ENCODE data around the gene MDP1.
A peak's percentile ranks its signal among the peaks of the same experiment; 100 is the strongest.

The MDP1 gene

GRCh38 chr14:24215495-24216344, at the start of gene MDP1:
Gene MDP1, minus strand, starts transcription at chr14:24216066. Its CDS starts 111 bp downstream, at chr14:24215955.
- peak within 1 kb of the TSS; percentile 76 for H3K4me3 ChIP-seq (ENCODE audit: low read depth, low read length)

GRCh38 chr14:24264298-24264697, 48.4 kb upstream of the MDP1 start:
- H3K4me3 ChIP-seq (ENCODE audit: low read depth, low read length): no peak overlapping the region

DNA sequence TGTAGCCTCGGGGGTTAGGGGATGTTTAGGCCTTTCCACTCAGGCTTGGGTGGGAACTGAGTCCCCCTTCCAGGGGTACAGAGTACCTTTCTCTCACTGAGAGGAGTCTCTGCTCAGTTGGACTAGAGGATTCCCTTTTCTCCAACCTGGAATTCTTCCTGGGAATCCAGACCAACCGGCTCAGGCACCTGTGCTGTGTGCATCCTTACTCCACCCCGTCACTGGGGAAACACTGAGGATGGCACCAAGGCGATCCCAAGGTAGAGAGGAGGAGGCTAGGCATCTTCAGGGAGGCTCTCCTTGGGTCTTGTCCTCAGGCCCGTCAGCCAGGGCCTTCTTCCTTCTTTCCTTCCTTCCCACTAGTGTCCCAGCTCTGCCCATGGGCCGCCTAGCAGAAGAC, 48.0 kb upstream of the MDP1 start:
- H3K4me3 ChIP-seq (ENCODE audit: low read depth, low read length): no peak overlapping the region

DNA sequence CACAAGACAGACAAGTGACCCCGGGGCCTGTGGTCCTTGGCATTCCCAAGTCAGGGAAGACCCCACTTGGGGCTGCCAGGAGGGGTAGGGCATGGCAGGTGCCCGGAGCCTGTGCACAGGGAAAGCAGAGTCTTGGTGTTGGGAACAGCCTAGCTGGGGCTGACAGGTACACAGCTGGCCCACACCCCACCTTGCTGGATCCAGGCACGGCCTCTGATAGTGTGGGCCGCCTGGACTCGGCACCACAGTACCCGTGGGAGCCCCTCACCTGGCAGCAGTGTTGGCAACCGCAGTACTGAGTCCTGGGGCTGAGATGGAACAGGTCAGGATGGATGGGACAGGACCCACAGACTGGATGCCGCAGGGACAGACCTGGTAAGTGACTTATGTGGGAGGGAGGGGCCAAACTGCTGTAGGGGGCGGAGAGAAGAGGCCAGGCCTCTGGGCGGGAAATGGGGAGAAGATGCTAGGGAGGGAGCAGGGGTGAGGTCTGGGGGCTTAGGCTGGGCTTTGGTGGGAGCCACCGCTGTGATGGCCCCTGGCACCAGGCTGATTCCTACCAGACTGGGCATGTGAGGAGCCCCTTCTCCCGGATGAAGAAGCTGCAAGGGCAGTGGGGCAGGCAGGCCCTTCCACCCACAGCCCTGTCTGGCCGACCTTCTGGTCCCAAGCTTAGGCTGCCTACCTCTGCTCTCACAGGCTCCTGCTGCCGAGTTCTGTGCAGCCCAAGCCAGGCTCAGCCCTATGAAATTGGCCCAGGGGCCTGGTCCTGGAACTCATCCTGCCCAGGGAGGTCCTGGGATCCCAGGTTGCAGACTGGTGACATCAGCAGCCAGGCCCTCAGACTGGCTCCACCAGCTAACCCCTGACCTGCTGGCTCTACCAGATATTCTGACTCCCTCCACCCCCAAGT, 47.2 kb upstream of the MDP1 start, which contains the start of gene TGM1:
Gene TGM1 (minus strand): TSS at position 357 of the 913 bp plus-strand sequence. CDS start 825 bp downstream, outside the sequence.
- no peak within 1 kb of the TSS for H3K4me3 ChIP-seq (ENCODE audit: low read depth, low read length)

- H3K4me3 ChIP-seq (ENCODE audit: low read depth, low read length): no peak overlapping the region
These were observed 46.1 kb upstream of the MDP1 start for GRCh38 chr14:24261969-24262327.

DNA sequence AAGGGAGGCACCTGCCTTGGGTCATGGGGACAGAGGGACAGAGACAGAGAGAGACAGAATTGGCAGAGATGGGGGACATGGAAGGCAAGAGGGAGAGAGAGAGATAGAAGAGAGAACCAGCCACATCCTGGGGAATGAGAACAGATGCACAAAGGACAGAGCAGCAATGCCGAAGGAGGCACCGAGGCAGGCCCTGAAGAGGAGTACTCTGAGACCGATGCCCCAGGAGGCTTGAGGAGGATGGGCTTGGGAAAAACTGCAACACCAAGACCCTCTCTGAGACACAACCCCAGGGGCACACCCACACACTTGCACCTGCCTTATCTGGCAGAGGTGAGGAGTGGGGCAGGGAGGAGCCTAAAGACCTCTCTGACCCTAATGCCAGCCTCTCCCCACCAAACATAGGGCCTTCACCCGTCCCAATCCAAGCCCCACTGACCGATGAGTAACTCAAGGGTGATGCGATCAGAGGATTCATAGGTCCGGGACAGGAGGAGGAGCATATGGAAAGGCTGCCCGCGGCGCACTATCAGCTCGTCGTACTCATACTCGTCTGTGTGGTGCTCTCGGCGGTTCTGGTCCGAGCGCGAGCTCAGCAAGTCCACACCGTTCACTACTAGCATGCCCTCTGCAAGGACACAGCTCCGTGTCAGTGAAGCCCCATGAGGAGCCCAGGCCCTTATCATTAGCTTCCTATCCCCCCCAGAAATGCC, 45.5 kb upstream of the MDP1 start:
- H3K4me3 ChIP-seq (ENCODE audit: low read depth, low read length): no peak overlapping the region

GRCh38 chr14:24260780-24261157, 44.9 kb upstream of the MDP1 start:
- no peak overlapping the region for H3K4me3 ChIP-seq (ENCODE audit: low read depth, low read length)

GRCh38 chr14:24260026-24260779, 44.3 kb upstream of the MDP1 start:
- H3K4me3 ChIP-seq (ENCODE audit: low read depth, low read length): no peak overlapping the region

GRCh38 chr14:24259282-24260025, 43.6 kb upstream of the MDP1 start:
- H3K4me3 ChIP-seq (ENCODE audit: low read depth, low read length): no peak overlapping the region

DNA sequence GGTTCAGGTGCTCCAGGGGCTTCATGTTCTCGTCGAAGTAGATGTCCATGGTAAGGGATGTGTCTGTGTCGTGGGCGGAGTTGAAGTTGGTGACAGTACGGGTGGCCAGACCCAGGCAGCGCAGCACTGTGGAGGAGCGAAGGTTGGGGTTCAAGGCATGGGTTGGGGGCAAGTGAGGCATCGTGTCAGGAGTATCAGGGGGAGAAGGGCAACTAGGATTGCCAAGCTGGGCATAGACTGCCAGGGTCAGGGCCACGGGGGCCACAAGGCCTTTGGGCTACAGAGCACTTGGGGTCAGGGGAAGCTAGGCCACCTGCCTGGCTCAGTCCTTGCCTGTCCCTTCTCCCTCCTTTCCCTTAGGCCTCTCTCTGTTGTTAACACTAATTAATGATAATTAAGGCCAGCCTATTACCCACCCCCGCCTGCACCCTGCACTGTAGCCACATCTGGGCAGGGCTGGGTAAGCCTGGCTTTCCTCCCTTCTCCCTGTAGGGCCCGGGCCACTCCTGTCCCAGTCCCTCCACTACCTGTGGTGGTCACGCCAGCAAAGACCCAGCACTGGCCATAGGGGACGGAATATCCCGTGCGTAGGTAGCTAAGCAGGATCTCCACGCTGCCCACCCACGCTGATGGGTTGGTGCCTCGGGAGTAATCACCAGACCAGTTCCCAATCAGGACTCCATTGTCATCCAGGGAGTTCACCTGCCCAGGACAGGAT, 42.8 kb upstream of the MDP1 start:
- no peak overlapping the region for H3K4me3 ChIP-seq (ENCODE audit: low read depth, low read length)

DNA sequence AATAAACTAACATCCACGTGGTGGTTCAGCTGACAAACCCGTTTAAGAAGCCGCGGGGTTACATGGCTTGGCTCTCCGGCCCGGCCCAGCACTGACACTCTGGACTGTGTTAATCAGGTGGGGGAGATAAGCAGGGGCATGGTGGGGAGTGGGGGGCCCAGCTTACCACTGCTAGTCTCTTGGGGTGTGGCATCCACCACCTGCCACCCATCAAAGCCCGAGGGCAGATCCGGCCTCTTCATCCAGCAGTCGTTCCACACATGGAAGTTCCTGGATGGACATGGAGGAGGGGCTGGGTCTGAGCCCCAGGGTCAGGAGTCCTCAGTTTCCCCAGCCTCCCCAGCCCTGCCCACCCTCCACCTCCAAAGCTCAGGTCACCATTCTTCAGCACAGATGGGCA, 42.3 kb upstream of the MDP1 start:
- H3K4me3 ChIP-seq (ENCODE audit: low read depth, low read length): no peak overlapping the region

- H3K4me3 ChIP-seq (ENCODE audit: low read depth, low read length): no peak overlapping the region
These were observed 41.1 kb upstream of the MDP1 start for GRCh38 chr14:24256960-24257359.

- no peak overlapping the region for H3K4me3 ChIP-seq (ENCODE audit: low read depth, low read length)
These were observed 40.3 kb upstream of the MDP1 start for GRCh38 chr14:24255931-24256711.

DNA sequence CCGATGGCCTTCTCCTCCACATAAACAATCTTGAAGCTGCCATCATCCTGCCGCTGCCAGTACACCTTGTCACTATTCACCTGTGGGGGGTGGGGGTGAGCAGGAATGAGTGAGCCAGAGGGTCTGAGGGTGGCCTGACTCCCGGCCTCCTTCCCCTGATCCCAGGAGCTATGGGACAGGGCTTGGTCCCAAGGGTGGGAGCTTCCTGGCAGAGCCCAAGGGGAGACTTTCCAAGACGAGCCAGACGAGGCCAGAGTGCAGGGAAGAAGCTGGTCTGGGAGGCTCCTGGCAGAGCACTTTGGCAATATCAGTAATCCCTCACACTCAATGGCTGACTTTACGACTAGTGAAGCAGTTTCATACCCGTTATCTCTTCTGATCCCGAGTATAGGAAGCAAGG, 39.6 kb upstream of the MDP1 start:
- H3K4me3 ChIP-seq (ENCODE audit: low read depth, low read length): no peak overlapping the region

DNA sequence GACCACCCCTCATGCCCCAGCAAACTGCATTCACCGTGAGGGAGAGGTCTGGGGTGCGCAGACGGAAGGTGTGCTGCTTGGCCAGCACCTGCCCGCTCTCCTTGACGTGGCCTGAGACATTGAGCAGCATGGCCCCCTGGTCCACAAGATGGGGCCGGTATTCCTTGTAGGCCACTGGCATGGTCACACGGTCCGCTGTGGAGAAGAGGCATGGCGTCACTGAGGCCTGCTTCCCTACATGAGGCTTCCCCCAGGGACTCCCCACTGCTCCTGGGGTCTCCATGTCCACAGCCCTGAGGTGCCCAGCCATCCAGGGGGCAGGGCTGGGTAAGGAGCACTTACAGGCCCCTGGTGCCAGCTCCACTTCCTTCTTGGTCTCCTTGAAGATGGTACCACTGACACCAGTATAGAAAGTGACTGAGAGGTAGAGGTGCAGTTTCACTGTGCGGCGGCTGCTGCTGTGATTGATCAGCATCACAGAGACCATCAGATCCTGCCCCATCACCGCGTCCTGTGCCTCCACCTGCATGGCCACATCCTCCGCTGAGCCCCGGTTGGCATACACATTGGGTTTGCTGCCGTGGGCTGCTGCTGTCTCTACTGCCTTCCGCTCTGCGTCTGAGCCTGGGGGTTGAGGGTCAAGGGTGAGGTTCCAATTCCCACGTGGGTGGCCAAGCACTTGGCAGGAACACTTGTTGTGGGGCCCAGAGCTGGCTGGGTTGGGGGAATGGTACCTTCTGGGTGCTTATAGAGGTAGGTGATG, 38.9 kb upstream of the MDP1 start:
- H3K4me3 ChIP-seq (ENCODE audit: low read depth, low read length): no peak overlapping the region

- no peak overlapping the region for H3K4me3 ChIP-seq (ENCODE audit: low read depth, low read length)
These were observed 38.1 kb upstream of the MDP1 start for GRCh38 chr14:24253936-24254335.

- no peak overlapping the region for H3K4me3 ChIP-seq (ENCODE audit: low read depth, low read length)
These were observed 36.6 kb upstream of the MDP1 start for GRCh38 chr14:24252289-24253124.

All from iPS-11a (cell line).